Skeletal muscle tissue (tissue), 4 donors: ENCODE measurements around the gene PDE2A. TPM values are rescaled to one million over a fixed set of nuclear protein-coding genes. Genes with fewer than 3 reads are reported as not detected.

ENCODE experiments used
- H3K27ac ChIP-seq: one replicate; pipeline ENCODE4 v1.7.0; 2013; ENCODE audit warnings: mild to moderate bottlenecking, low read depth, low read length, inconsistent platforms
- H3K27me3 ChIP-seq, 3 donors: one replicate each; pipeline ENCODE4 v1.7.0; 2013; ENCODE audit warnings: low read length in 3 of 3; ENCODE audit not compliant: control insufficient read depth in 3 of 3, insufficient read depth in 3 of 3
- H3K36me3 ChIP-seq, 3 donors: one replicate each; pipeline ENCODE4 v1.7.0; 2013; ENCODE audit warnings: low read length in 3 of 3; ENCODE audit not compliant: control insufficient read depth in 3 of 3, insufficient read depth in 3 of 3
- H3K4me1 ChIP-seq, 3 donors: one replicate each; pipeline ENCODE4 v1.7.0; 2013; ENCODE audit warnings: low read length in 3 of 3, mild to moderate bottlenecking in 3 of 3; ENCODE audit not compliant: control insufficient read depth in 3 of 3, insufficient read depth in 3 of 3
- H3K4me3 ChIP-seq, 3 donors: one replicate each; pipeline ENCODE4 v1.7.0; 2013; ENCODE audit warnings: low read length in 3 of 3
- H3K9ac ChIP-seq, 3 donors: one replicate each; pipeline ENCODE4 v1.7.0; 2013; ENCODE audit warnings: low read length in 3 of 3, mild to moderate bottlenecking in 3 of 3, moderate library complexity in 2 of 3, low read depth in 1 of 3
- H3K9me3 ChIP-seq, 3 donors: one replicate each; pipeline ENCODE4 v1.7.0; 2013; ENCODE audit warnings: low read length in 3 of 3; ENCODE audit not compliant: control insufficient read depth in 3 of 3
- total RNA-seq: library from RNA; depleted of rRNA; stranded (reverse); fragments of >200 nt; gene quantifications from one replicate; pipeline ENCODE4 v1.2.3, GENCODE V29; 2014
- donor health status: Osteomylitis.

PDE2A gene
- total RNA-seq, 1 donor from 2014 or later = 12.0 TPM

DNA sequence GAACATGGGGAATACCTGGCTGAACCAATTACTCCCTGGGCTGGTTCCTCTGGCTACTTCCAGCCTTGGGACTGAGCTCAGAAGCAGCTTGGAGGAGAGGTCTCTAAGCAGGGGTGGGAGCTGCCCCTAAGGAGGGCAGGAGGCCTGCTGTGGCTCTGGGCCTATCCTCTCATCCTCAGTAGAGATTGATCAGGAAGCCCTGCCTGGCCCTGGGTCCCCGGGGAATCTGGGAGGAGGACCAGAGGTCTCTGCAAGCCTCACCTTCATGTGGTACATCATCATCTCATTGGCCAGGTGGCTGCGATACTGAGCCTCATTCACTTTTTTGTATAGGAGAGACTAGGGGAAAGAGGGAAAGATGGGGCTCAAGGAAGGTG is 91.1 kb downstream of the PDE2A start:
- H3K27me3 ChIP-seq = peaks cover 8 to 35% (median 22%) of the 10 kb centered on the region in 3 donors
- no peak overlapping the region for H3K4me3 ChIP-seq
- H3K36me3 ChIP-seq = peaks cover 0 to 8% (median 4%) of the 10 kb centered on the region in 3 donors
- no peak overlapping the region for H3K27ac ChIP-seq
- no peak overlapping the region for H3K9ac ChIP-seq
- no peaks in the 10 kb centered on the region for H3K9me3 ChIP-seq
- peaks cover 5 to 14% (median 9%) of the 10 kb centered on the region in 3 donors for H3K4me1 ChIP-seq

DNA sequence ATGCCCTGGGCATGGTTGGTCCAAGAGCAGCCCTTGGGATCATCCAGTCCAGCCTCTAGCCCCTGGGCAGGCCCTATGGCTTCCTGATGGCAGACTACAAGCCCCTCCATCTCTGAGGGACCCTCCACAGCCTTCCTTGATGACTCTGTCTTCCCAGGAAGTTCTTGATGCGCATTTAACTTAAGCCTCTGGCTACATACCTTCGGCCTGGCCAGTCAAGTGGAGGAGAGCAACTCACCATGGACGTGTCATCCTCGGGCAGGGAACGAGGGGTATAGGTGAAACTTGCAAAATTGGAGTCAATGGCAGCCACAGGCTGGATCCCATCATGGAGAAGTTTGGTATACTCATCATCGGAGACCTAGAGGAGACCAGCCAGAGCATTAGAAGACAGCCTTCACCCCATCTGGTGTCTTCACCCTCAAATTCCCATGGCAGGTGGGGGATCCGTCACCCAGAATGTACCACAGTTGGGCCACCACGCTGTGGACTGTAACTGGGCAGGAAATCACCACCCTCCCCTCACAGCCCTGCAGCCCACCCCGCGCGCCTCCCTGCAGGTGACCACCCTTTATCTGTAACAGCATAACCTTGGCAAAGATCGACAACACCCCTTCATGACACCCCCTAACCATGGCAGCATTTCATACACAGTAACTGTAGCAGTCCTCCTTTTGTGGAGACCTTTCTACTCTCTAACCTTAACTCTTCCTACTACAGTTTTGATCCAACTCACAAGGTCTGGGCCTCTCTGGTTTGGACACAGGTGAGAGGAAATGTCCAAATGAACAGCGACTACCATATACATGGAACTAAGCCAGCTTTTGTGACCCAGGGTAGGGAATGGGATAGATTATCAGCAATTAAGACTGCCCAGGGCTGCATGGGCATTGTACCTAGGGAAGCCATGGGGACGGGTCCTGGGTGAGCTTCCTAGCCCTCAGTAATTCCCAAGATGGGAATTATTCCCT is 91.7 kb downstream of the PDE2A start:
- H3K4me3 ChIP-seq = no peak overlapping the region
- H3K4me1 ChIP-seq = peaks cover 5 to 14% (median 9%) of the 10 kb centered on the region in 3 donors
- H3K9ac ChIP-seq = no peak overlapping the region
- H3K9me3 ChIP-seq = no peaks in the 10 kb centered on the region
- H3K36me3 ChIP-seq = peaks cover under 1 to 8% (median 6%) of the 10 kb centered on the region in 3 donors
- no peak overlapping the region for H3K27ac ChIP-seq
- peaks cover 8 to 28% (median 20%) of the 10 kb centered on the region in 3 donors for H3K27me3 ChIP-seq

DNA sequence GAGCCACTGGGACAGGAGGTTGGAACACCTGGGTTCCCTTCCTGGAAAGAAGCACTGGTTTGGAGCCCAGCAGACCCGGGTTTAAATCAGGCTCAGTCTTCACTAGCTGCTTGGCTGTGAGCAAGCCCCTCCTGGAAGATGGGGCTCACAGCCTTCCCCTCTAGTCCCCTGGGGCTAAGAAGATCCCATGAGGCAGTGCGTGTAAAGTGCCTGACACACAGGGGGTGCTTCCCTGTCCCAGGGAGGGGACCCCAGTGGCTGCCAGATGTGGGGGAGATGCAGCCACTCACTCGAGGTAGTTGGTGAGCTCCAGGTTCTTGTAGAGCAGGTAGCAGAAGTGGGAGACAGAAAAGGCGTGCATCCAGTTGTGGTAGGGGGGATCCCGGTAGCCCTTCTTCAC is 93.2 kb downstream of the PDE2A start:
- Histone ChIP-seq H3K4me3 (no peak overlapping the region), H3K4me1 (peaks cover 5 to 14% (median 9%) of the 10 kb centered on the region in 3 donors), H3K27ac (no peak overlapping the region), H3K9ac (no peak overlapping the region), H3K36me3 (peaks cover 4 to 10% (median 8%) of the 10 kb centered on the region in 3 donors), H3K27me3 (peaks cover 8 to 19% (median 15%) of the 10 kb centered on the region in 3 donors), H3K9me3 (no peaks in the 10 kb centered on the region)

DNA sequence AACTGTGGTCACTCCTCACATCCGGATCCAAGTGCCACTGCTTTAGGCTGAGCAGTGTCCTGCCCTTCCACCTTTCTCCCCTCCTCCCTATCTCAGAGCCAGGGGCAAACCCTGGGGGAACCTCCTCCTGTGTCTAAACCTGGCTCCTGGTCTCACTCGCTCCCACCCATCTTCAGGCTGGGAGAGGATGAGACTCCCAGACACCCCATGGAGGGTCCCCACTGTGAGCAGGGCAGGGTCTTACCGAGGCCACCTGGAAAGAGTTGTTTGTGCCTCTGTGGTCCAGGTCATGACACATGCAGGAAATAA is 93.6 kb downstream of the PDE2A start:
- Histone ChIP-seq H3K36me3 (peaks cover 4 to 10% (median 8%) of the 10 kb centered on the region in 3 donors), H3K9me3 (no peaks in the 10 kb centered on the region), H3K9ac (no peak overlapping the region), H3K4me1 (peaks cover 2 to 11% (median 5%) of the 10 kb centered on the region in 3 donors), H3K27ac (no peak overlapping the region), H3K27me3 (peaks cover 8 to 19% (median 15%) of the 10 kb centered on the region in 3 donors), H3K4me3 (no peak overlapping the region)

DNA sequence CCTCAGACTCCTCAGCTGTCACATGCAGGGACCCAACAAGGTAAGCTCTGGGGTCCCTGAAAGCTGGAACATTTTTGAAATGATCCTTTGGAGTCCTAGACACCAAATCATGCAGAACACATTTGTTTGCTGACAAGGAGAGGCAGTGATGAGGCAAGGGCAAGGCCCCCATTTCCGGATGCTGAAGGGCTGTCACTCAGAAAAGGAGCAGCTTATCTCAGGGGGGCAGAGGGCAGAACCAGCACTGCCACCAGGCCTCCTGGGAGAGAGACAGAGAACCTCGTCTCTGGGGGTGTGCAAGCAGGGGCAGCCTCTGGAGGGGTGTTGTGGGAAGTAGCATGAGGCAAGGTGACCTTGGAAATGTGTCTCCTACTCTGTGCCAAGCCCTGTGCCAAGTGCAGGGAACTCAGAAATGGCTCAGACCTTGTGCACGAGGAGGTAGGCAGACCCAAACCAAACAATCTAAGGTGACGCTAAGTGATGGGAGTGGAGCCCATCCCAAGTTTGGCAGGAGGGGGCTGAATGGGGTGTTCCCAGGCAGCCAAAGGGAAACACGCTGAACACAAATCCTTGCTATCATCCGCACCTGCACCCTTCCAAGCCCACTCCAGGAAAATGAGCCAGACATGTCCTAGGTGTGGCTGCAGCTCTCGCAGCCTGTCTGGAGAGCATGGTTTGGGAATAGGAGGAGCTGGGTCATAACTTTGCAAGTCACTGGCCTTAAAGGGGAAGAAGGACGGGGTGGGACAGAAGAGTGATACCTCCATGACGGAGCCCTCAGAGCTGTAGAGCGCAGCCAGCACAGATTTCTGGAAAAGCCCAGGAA is 94.2 kb downstream of the PDE2A start:
- Histone ChIP-seq H3K9ac (no peak overlapping the region), H3K4me1 (peaks cover 0 to 6% (median 2%) of the 10 kb centered on the region in 3 donors), H3K9me3 (no peaks in the 10 kb centered on the region), H3K27me3 (peaks cover 5 to 15% (median 10%) of the 10 kb centered on the region in 3 donors), H3K4me3 (no peak overlapping the region), H3K27ac (no peak overlapping the region), H3K36me3 (peaks cover 4 to 10% (median 8%) of the 10 kb centered on the region in 3 donors)

DNA sequence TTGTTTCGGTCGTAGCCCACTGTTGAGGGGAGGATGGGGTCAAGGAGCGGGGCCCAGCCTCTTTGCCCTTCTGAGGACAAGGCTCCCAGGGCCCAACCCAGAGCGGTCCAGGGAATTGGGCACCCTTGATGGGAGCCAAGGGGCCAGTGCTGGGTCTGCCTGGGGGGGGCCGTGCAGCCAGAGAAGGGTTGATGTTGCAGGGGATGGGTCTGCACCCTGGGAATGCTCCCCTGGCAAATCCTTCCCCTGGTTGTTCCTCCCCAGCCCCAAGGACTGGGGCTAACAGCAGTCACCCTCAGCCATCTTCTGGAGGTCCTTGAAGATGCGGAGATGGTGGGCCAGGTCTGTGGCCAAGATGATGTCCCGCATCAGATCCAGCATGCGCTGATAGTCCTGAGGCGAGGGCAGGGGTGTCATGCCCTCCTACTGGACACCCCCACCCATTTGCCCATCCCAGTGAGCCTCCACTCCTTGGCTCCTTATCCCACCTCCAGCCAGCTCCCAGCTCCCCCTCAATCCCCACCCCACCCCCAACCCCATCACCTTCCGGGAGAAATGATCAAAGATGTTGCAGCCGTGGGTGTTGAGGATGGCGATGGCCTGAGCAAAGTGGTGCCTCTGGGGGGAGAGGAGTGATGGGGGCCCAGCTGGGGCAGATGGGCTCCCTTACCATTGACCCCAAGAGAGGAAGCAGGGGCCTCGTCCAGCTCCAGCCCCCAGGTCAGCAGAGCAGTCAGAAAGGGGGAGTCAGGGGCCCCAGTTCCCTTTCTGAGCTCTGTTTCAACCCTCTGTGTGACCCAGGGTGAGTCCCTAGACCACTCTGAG is 95.0 kb downstream of the PDE2A start:
- peaks cover 0 to 8% (median 7%) of the 10 kb centered on the region in 3 donors for H3K27me3 ChIP-seq
- H3K4me3 ChIP-seq = no peak overlapping the region
- no peak overlapping the region for H3K27ac ChIP-seq
- no peaks in the 10 kb centered on the region for H3K9me3 ChIP-seq
- H3K4me1 ChIP-seq = no peaks in the 10 kb centered on the region
- no peak overlapping the region for H3K9ac ChIP-seq
- H3K36me3 ChIP-seq = peaks cover 4 to 10% (median 8%) of the 10 kb centered on the region in 3 donors

DNA sequence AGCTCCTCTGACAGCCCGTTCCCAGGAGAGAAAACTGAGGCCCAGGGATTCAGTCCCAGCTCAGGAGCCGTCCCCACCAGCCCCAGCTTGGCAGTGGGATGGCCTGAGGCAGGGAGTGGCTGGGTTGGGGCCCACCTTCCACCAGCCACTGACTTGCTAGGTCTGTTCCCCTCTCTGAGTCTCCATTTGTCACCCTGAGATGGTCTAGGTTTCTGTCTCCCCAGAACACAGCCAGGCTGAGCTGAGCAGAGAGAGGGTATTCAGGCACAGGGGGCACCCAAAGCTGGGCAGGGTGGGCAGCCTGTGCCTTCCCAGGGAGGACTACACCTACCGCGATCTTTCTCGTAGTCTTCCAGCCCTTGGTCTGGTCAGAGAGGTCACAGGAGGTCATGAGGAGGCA is 95.7 kb downstream of the PDE2A start:
- H3K27ac ChIP-seq = no peak overlapping the region
- H3K9ac ChIP-seq = no peak overlapping the region
- no peaks in the 10 kb centered on the region for H3K9me3 ChIP-seq
- no peaks in the 10 kb centered on the region for H3K4me1 ChIP-seq
- peaks cover 0 to 9% (median 8%) of the 10 kb centered on the region in 3 donors for H3K27me3 ChIP-seq
- peaks cover 4 to 10% (median 8%) of the 10 kb centered on the region in 3 donors for H3K36me3 ChIP-seq
- H3K4me3 ChIP-seq = no peak overlapping the region

DNA sequence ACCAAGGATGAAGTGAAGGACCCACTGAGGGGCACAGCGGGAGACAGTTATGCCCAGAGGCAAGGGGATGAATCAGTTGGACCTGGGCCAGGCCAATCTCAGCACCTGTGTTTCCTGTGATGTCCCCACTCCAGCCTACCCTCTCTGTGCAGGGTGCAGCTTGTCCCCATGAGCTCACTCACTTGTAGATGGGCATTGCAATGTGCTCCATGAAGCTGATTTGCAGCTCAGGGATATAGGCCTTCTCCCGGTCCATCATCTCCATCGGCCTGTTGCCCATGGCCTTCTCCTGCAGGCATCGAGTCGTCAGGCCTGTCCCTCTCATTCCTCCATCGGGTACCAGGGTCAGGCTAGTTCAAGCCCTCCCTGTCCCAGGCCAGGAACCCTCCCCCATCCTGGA is 96.2 kb downstream of the PDE2A start:
- H3K4me1 ChIP-seq = no peaks in the 10 kb centered on the region
- H3K9me3 ChIP-seq = no peaks in the 10 kb centered on the region
- H3K9ac ChIP-seq = peak overlapping the region in 1 of 3 donors; percentile 3
- no peak overlapping the region for H3K27ac ChIP-seq
- H3K36me3 ChIP-seq = peaks cover 4 to 10% (median 8%) of the 10 kb centered on the region in 3 donors
- H3K27me3 ChIP-seq = peaks cover 0 to 9% (median 4%) of the 10 kb centered on the region in 3 donors
- H3K4me3 ChIP-seq = no peak overlapping the region

DNA sequence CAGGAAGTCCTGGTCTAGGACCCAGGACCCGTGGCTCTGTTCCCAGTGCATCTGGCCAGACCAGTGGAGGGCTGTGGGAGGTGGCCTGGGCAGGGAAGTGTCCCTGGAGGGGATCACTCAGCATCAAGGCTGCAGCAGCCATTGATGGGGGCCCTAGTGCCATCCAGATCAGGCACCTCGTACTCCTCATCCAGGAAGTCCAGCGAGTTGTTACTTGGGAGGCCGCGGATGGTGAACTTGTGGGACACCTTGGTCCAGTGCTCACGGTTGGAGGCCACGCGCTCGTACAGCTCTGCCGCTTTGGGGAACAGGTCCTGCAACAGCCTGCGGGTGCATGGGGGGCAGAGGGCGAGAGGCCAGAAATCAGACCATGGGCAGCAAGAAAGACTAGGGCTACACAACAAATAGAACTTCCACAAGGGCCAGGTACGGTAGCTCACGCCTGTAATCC is 96.9 kb downstream of the PDE2A start:
- H3K36me3 ChIP-seq = peaks cover 4 to 9% (median 8%) of the 10 kb centered on the region in 3 donors
- no peak overlapping the region for H3K27ac ChIP-seq
- H3K27me3 ChIP-seq = peaks cover 0 to 9% (median 4%) of the 10 kb centered on the region in 3 donors
- H3K9me3 ChIP-seq = no peaks in the 10 kb centered on the region
- no peak overlapping the region for H3K4me3 ChIP-seq
- H3K9ac ChIP-seq = no peak overlapping the region
- H3K4me1 ChIP-seq = no peaks in the 10 kb centered on the region
